Esophagus (tissue), 2 donors: ENCODE measurements around the gene TRAF3. TPM values are rescaled to one million over a fixed set of nuclear protein-coding genes. Genes with fewer than 3 reads are reported as not detected.

Experiments used
- H3K27ac ChIP-seq, 2 donors: one replicate each; pipeline ENCODE4 v1.5.1; 2013; ENCODE audit warnings: low read depth in 2 of 2, mild to moderate bottlenecking in 2 of 2, inconsistent platforms in 1 of 2, low read length in 1 of 2, moderate library complexity in 1 of 2
- H3K27me3 ChIP-seq, 2 donors: one replicate each; pipeline ENCODE4 v1.6.1; 2013; ENCODE audit warnings: low read length in 2 of 2, control low read depth in 1 of 2, mild to moderate bottlenecking in 1 of 2; ENCODE audit not compliant: insufficient read depth in 2 of 2, control insufficient read depth in 1 of 2
- H3K36me3 ChIP-seq, 2 donors: one replicate each; pipeline ENCODE4 v1.6.1; 2013; ENCODE audit warnings: low read length in 1 of 2; ENCODE audit not compliant: control insufficient read depth in 2 of 2, insufficient read depth in 2 of 2
- H3K4me1 ChIP-seq, 2 donors: one replicate each; pipeline ENCODE4 v1.6.1; 2013; ENCODE audit warnings: low read length in 1 of 2; ENCODE audit not compliant: control insufficient read depth in 2 of 2, insufficient read depth in 2 of 2
- H3K4me3 ChIP-seq, 2 donors: one replicate each; pipeline ENCODE4 v1.5.1; 2013; ENCODE audit warnings: low read length in 2 of 2, mild to moderate bottlenecking in 2 of 2, low read depth in 1 of 2, moderate library complexity in 1 of 2
- H3K9me3 ChIP-seq, 2 donors: one replicate each; pipeline ENCODE4 v1.6.1; 2013; ENCODE audit warnings: mild to moderate bottlenecking in 2 of 2, low read depth in 1 of 2, low read length in 1 of 2, moderate library complexity in 1 of 2; ENCODE audit not compliant: control insufficient read depth in 2 of 2, insufficient read depth in 1 of 2
- WGBS, 2 donors: extraction: QIAGEN DNeasy Blood & Tissue Kit; methylation state at CpG; one replicate each; pipeline ENCODE4 v1.1.7; 2013; 5-methylcytosine and 5-hydroxymethylcytosine counted together
- polyA plus RNA-seq, 2 donors: library from polyadenylated mRNA; stranded (reverse); fragments of 200-250 nt; gene quantifications; one replicate each; pipeline ENCODE4 v1.2.3, GENCODE V29; 2013
- donor health status: healthy with polysubstance abuse.
- donor health status: Bipolar disorder and iron deficiency.

The TRAF3 gene
- polyA plus RNA-seq, 2 donors = 3.8 to 4.9 TPM

- Histone ChIP-seq H3K9me3 (no peaks in the 10 kb centered on the region), H3K4me1 (no peaks in the 10 kb centered on the region), H3K36me3 (peaks cover 15 to 37% of the 10 kb centered on the region in 2 donors), H3K27me3 (no peaks in the 10 kb centered on the region), H3K4me3 (no peak overlapping the region), H3K27ac (no peak overlapping the region)
- WGBS, 2 donors = 95 to 96% methylated on average over 10 of the region's 10 CpGs
Measured at GRCh38 chr14:102958461-102958860, 181.2 kb downstream of the TRAF3 start.

Other genes starting within 250 kb of the TRAF3 start
- gene RCOR1, start 184.8 kb upstream of the TRAF3 start, polyA plus RNA-seq = 10 to 100 TPM; 11.8 to 19.3 TPM
- gene AMN, start 145.2 kb downstream of the TRAF3 start, polyA plus RNA-seq = 10 to 100 TPM; 11.8 to 13.8 TPM